ENCODE results near the gene COL11A2.

The COL11A2 gene

DNA sequence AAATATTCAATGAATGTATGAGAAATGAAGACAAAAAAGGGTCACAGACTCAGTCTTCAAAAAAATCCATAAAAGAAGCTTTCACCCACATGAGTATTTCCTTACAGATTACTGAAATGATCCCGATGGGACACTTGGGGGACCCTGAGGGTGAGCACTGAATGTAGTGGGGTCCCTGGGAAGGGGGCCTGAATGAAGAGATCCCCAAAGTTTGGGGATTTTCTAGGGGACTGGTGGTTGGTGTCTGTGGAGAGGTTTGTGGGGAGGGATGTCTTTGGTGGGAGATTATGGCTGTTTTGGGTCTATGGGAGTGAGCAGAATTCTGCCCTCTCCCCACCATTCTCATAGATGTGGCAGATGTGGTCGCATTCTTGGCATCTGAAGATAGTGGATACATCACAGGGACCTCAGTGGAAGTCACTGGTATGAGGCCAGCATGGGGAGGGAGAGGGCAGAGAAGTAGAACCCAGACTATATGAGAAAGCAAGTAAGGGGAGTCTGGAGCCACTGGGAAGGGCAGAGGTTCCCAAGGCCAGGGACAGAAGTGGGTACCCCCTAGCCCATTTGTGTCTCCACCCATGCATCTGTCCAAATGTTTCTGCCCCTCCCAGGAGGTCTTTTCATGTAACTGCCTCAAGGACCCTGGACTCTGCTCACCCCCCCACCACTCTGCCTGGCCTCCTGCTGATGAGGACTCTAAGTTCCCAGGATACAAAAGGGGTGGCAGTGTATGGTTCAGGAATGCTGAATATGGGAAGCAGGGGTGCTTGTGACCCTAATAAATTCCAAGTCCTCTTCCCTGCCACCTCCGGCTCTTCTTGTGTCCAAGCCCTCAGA, 14.0 kb upstream of the COL11A2 start:
- peak; percentile 43 for DNase-seq

GRCh38 chr6:33205191-33206026, 13.1 kb upstream of the COL11A2 start:
- peak; percentile 70 for DNase-seq

DNA sequence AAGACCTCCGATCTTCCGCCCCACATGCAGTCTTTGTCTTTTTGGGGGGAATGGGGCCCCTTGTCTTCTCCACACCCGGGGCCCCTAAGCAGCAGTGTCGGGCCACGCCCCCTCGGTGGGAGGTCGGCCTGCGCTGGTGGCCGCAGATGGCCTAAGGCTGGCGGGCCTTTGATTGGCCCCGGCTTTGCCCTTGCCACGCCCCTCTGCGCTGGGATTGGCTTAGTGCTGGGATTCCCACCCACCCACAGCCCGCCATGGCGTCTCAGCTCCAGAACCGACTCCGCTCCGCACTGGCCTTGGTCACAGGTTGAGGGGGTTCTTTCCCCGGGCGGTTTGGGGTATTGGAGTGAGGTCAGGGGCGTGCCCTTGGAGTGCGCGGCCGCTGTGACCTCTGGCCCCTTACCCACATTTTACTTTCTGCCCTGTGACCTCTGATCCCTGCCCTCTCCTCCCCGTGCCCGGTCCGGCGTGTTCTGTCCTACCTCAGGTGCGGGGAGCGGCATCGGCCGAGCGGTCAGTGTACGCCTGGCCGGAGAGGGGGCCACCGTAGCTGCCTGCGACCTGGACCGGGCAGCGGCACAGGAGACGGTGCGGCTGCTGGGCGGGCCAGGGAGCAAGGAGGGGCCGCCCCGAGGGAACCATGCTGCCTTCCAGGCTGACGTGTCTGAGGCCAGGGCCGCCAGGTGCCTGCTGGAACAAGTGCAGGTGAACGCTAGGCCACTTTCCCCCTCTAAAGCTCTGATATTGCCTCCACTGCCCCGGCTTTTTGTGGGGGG, 12.3 kb upstream of the COL11A2 start, which contains the start of gene HSD17B8:
TSS of gene HSD17B8 (plus strand) at position 241 of the 776 bp plus-strand sequence. CDS start at position 255, 14 bp downstream.
- DNase-seq: peak; percentile 91

GRCh38 chr6:33204165-33204414, 11.8 kb upstream of the COL11A2 start:
- no peak for DNase-seq

DNA sequence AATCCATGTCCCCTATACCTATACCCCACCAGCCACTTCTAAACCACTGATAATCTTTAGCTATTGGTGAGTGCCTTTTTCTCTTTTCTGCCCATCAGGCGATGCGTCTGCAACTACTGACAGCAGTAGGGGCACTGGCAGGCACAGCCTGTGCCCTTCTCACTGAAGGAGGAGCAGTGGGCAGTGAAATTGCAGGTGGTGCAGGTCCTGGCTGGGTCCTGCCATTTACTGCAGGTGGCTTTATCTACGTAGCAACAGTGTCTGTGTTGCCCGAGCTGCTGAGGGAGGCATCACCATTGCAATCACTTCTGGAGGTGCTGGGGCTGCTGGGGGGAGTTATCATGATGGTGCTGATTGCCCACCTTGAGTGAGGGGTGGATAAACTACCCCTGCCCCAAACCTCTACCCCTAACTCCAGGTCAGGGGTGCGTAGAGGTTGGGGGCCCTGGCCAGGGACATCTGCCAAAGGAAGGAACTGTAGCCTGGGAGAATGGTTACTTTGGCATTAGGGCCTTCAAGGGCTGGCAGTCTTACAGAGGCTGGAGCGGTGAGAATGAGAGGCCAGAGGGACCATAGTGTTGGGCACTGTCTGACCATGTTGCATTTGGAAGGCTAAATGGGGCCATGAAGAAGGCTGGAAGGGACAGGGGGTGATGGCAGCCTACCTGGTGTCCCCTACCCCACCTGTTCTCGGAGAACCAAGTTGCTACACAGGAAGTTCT, 11.3 kb upstream of the COL11A2 start:
- no peak for DNase-seq

GRCh38 chr6:33202799-33203198, 10.5 kb upstream of the COL11A2 start:
- DNase-seq: no peak

DNA sequence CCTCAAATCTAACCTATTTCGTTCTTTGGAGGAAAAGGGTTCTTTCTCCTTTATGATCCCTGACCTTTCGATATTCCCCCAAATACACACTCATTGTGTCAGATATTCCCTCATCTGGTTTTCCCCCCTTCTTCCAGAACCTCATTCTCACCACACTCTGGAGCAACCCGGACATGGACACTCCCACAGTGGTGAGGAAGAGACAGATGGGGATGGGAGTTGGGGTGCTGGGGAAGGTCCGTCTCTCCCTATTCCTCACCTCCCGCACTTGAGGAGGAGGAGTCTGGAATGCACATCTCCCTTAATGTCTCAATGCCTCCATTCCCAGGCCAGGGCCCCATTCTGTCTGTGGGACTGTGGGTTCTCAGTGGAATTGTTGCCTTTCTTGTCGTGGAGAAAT, 9.7 kb upstream of the COL11A2 start:
- DNase-seq: no peak

GRCh38 chr6:33201147-33201545, 8.9 kb upstream of the COL11A2 start:
- no peak for DNase-seq

DNA sequence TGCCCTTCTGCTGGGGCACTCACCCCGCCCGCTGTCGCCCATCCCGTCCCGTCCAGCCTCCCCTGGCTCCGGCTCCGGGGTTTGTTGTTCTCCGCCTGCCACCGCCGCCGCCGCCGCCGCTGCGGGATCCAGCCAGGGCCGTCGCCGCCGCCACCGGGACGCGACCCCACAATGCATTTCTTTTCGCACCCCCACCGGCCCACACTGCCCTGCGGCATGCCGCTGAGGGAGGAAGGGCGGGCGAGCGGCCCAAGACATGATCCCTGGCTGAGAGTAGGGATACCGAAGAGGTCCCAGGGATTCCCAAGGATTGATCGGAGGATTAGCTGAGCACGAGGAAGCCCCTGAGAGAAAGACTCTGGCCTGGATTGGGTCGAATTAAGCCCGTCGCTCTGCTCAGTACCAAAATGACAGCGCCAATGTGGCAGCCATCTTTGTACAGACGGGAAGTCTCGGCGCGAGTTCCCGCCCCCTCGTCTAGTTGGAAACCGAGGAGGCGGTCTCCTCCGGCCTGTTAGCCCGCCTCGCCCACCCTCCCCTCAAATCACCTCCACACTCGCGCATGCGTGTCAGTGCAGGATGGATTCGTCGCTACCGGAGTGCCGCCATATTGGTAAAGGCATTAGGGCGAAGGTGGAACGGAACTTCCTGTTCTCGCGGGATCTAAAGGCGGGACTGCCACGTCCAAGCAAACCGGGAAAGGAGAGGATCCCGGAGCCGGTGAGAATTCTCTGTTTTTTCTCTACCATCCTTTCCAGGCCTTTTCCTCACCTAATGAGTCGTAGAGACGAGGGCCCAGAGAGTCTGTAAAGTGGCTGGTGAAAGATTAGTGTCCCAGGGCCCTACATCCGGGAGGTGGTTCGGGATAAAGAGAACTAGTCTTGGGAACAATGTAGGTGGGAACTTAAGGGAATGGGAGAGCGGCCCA, 8.2 kb upstream of the COL11A2 start, which contains the start of the genes RXRB and SLC39A7:
TSS of gene RXRB (minus strand) at position 447 of the 928 bp plus-strand sequence. CDS start at position 258, 189 bp downstream.
TSS of gene SLC39A7 (plus strand) at position 649 of the 928 bp plus-strand sequence. CDS start 379 bp downstream, outside the sequence.
- peak; percentile 99 for DNase-seq

DNA sequence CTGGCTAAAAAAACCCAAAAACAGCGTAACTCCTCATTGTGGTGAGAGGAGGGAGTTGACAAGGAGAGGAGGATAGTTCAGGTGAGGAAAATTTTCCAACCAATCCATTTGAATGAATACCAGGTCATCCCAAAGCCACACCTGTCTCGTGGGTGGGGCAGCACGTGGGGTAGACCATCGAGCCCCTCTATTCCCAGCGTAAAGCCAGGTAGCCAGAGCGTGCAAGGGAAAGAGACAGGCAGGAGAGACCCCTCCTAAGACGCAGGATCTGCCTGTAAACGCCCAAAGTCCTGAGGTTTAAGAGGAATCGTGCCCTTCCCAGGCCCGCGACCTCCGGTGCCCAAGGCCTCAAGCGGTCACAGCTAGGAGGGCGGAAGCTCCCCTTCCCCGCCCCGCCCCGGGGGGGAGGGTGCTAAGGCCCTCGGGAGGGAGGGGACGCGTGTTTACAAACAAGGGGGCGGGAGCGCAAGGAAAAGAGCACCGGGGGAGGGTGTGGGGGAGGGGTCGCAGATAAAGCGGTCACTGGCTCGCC, 7.5 kb upstream of the COL11A2 start:
- DNase-seq: peak; percentile 66

- no peak for DNase-seq
These were observed 6.7 kb upstream of the COL11A2 start for GRCh38 chr6:33198853-33199436.

GRCh38 chr6:33198159-33198852, 6.0 kb upstream of the COL11A2 start:
- DNase-seq: no peak

GRCh38 chr6:33197431-33198048, 5.3 kb upstream of the COL11A2 start:
- peak; percentile 60 for DNase-seq

DNA sequence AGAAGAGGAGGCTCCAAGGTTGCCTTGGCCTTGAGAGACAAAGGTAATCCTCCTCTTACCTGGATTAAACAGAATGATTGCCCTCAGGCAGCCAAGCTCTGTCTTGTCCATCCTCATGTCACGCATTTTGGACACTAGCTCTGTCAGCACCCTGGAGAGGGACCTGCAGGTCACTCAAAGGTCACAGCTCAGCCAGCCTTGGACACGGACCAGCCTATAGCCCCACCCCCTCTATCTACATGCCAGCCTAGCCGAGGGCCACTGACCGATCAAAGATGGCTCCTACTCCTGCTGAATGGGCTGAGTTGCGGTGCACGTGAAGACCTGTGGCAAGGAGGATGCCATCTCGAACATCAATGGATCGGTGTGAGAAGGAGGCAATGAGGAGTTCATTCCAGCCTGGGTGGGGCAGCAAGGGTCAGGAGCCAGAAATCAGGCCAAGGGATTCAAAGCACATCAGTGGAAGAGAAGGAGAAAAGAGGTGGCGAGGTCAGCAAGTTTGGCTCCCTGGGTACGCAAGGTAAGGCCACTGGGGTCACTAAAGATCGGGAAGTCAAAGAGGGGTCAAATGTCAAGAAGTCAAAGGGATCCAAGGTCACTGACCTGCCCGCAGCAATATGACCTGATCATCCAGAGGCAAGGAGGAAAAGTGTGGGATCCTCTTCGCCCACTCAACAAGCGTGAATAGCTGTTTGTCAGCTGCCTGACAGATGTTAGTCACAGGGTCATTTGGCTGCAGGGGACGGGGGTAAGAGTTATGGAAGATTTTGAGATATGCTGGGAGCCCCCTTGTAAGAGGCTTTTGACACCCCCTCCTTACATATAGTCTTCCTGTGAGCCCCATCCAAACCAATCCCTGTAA, 3.3 kb upstream of the COL11A2 start:
- no peak for DNase-seq

- DNase-seq: no peak
These were observed 2.2 kb upstream of the COL11A2 start for GRCh38 chr6:33194431-33194979.

DNA sequence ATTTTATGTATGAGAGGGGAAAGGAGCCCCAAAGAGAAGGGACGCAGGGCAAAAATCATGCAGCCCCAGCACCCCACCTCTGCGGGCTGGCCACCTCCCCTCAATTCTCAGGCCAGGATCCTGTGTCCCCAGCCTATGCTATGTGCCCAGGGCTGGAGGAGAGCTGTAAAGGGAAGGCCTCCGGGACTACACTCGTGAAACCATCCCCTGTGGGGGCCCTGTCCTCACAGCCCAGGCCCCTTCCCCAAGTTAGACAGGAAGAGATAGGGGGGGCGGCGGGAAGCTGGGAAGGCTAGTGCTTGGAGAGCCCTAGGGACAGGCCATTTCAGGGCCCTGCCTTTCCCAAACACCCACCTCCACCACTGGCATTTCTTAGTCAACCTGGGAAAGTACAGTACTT, 1.4 kb upstream of the COL11A2 start:
- DNase-seq: no peak

GRCh38 chr6:33192671-33193602, 670 bp upstream of the COL11A2 start:
- no peak for DNase-seq

Data from fibroblast of skin of right biceps (primary cell).